GM21447 (cell line): Measurements from ENCODE around the gene LOXHD1.

Experiments
- ATAC-seq: cut with Tn5 transposase; IDR thresholded peaks from one replicate; pipeline ENCODE4 v1.9.1; 2021; ENCODE audit not compliant: unreplicated experiment

LOXHD1 gene

DNA sequence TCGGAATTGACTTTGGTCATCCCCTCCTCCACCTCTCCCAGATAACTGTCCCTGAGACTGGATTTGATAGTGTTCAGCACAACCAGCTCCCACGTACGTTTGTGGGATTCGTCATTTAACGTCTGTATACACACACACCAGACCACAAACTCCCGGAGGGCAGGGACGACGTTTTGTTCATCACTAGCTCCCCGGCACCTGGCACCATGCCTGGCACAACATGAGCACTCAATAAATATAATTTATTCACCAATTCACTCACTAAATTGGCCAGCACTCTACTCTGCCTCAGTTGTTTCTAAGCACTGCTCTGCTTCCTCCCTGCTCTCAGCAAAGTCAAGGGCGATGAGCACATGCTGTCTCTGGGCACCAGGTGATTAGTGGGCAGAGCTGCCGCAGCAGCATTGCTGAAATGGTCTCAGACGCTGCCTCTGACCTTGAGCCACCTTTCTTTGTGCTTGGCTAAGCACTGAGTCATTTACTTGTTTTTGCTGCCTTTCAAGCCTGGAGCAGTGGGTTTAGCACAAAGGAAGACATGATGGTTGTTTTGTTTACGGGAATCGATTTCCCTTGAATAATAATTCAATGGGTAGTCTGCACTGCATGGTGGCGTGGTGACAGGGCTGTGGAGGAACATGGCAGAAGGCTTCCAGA lies 19.3 kb upstream of the LOXHD1 start:
- ATAC-seq = no peak

DNA sequence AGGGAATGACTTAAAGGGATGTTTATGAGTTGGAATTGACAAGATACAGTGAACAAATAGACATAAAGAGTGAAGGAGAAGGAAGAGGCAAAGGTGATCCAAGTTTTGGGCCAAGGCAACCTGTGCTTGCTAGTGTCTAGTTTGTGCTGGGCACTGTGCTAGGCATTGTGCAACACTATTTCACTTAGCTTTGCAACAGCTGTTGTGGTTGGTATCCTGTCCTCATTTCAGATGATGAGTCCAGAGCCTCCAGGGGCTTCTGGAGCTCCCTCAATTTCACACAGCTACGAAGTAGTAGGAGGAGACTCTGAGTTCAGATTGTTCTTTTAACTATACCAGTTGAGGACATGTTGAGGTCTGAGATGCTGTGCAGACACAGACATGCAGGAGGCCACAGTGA lies 18.1 kb upstream of the LOXHD1 start:
- no peak for ATAC-seq

DNA sequence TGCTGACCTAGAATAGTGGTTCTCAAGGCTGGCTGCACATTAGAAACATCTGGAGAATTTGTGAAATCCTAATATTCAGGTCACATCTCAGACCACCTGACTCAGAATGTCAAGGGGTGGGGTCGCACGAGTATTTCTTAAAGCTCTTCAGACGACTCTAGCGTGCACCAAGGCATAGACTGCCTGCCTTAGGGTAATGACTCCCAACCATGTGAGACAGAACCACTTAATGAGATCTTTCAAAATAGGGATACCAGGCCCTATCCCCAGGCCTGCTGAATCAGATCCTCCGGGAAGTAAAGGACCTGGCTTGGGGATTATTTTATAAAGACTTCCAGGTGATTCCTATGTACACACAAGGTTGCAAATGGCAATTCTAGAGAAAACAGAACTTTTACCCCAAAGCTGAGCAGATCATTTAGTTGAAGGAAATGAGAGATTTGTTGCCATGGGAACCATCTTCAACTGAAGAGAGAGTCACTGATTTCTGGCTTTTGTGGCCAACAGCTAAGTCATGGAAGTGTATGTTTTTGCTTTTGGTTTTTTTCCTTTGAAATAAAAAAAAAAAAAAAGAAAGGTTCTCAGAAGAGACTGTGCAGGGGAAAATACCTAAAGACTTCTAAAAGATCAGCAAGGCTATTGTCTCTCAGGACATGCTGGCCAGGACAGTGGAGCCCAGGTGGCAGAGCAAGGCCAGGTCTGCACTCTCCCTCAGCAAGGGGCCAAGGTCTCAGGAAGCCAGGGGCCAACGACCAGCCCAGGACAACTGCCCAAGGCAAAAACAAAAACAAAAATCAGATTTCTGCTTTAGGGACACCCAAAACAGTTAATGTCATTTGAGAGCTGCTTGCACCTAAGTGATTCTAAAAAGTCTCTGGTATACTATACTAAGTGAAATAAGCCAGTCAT lies 15.3 kb upstream of the LOXHD1 start:
- no peak for ATAC-seq

DNA sequence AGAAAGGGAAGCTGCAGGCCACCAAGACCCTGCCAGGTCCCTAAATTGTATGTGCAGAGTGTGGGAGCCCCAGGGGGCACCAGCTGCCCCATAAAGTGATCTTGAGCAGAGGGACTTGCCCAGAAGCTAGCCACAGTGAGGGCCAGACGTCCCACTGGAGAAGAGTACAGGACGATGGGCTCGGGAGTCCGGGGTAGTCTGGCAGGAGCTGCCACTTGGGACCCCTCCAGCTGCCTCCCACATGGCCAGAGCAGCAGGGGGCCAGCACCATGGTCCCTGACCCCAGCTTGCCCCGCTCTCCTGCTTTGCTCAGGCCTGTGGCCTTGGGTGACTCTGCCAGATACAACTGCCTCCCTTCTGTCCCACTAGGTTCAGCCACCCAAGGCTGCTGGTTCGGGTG lies 11.7 kb upstream of the LOXHD1 start:
- no peak for ATAC-seq

DNA sequence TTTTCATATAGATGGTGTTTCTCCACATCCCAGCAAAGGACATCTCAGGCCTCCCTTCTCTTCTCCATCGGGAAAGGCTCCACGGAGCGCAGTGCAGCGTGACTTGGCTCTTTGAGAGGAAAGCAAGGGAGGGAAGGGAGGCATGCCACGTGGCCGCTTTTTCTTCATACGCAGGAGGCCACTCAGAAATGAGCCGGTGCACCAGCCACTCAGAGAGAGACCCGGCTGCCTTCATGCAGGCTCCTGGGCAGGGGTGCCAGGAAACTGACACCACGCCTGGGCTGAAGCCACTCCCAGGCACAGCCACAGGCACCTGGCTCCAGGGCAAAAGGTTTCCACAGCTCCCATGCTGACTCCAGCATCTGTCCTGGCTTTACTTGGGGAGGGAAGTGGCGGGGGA lies 11.1 kb upstream of the LOXHD1 start:
- no peak for ATAC-seq

DNA sequence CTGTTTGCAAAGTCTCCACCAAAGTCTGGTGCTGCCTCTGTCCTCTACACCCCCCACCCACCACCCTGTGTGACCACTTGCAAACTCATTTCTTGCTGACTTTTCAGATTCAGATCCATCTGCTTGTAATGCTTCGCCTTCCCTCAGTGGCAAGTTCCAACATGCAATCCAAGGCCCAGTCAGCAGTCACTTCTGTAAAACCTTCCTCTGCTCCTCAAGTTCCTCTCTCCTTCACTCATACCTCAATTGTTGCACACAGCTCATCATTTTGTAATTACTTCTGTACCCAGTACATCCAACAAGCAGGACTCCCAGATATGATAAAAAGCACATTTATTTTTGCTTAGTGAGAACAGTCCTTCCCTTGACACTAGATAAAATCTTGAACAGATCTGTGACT lies 6.5 kb upstream of the LOXHD1 start:
- no peak for ATAC-seq

DNA sequence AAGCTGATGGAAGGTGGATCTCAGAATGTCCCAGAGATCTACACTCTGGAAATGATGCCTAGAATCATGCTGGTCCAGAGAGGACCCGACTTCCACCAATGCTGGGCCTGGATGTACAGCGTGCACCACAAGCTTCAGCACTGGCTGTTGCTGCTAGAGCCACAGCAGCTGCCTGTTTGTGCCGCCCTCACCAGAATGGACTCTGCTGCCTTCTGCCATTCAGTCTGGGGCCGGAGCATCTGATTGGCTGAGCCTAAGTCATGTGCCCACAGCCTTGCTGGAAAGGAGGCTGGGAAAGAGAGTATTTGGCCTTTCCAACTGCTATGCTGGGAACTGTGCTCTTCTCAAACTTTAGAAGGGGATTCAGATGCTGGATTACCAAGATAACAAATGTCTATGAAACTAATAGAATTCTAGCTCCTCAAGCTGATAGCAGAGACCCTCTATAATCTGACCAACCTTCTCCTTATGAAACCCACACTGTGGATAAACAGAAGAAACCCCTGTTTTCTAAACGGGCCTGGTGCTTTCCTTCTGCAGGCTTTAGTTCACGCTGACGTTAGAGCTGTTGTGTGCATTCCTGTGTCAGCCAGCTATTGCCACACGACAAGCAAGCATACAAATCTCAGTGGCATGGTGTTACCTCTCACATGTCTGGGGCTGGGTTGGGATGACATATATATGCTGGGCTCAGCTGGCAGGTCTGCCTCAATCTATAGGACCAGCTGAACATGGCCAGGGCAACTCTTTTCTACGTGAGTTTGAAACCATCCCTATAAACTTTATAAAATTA lies 4.1 kb upstream of the LOXHD1 start:
- ATAC-seq = no peak

DNA sequence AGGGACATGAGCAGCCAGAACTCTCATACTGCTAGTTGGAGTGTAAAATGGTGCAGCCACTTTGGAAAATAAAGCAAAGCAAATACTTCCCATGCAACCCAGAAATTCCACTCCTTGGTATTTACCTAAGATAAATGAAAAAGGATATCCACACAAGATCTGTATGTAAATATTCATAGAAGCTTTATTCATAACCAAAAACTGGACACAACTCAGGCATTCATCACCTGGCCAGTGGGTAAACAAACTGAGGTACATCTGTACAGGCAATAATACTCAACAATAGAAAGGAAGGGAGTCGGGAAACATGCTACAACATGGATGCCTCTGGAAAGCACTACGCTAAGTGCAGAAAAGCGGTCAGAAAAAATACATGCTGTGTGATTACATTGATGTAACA lies 2.5 kb upstream of the LOXHD1 start:
- no peak for ATAC-seq

DNA sequence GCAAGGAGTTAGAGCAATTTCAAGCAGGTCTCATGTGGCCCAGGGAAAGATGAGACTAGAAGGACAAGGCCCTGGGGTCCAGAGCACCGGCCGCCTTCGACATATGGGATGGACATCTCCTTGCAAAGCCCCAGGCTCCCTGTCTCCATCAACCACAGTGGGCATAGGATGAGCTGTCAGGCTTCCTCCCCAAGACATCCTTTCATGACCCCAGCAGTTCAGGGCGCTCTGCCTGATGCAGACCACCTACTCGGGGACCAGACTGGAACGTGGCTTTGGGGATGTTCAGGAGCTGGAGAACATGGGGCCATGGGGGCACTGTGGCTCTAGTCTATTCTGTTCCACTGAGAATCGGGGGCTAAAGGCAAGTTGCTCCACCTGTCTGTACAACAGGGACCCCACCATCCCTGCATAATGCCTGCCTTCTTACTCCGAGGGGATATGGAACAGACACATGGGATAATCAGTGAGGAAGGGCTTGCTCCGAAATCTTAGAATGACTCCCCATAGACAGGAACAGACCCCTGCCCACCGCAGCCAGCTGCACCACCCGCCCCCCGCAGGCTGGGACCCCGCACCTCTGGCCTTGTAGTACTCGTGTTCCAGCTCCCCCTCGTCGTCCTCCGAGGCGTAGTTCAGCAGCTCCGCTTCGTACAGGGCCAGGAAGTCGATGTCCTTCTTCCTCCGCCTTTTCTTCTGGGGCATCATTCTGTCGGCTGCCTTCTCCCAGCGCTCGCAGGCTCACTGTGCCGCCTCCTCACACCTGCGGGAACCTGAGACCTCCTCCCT lies 500 bp downstream of the LOXHD1 start:
- ATAC-seq = no peak

DNA sequence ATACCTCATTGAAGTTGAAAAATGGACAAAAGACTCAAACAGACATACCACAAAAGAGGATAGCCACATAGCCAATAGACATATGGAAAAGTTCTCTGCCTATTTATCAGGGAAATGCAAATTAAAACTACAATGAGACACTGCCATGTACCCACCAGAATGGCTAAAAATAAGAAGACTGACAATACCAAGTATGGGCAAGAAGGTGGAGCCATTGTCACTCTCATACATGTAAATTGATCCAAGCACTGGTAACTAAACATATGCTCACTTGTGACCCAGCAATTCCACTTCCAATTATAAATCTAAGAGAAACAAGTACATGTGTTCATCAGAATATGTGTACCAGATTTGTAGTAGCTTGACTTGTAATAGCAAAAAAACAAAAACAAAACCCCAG lies 4.6 kb downstream of the LOXHD1 start:
- ATAC-seq = no peak

DNA sequence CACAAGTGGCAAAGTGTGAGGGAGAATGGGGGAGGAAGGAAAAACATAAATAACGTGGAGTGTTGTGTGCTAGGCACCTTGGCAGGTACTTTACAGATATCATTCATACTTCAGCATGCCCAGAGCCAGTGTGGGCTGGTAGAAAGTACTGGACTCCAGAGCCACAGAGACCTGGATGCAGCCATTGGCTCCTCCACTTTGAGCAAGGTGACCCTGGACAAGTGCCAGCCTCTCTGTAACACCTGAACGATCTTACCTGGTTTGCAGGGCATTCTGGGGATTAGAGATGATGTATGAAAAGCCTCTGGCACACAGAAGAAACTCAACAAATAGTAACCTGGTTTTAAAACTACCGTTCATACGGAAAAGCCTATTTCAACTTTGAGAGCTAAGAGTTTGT lies 6.3 kb downstream of the LOXHD1 start:
- no peak for ATAC-seq

DNA sequence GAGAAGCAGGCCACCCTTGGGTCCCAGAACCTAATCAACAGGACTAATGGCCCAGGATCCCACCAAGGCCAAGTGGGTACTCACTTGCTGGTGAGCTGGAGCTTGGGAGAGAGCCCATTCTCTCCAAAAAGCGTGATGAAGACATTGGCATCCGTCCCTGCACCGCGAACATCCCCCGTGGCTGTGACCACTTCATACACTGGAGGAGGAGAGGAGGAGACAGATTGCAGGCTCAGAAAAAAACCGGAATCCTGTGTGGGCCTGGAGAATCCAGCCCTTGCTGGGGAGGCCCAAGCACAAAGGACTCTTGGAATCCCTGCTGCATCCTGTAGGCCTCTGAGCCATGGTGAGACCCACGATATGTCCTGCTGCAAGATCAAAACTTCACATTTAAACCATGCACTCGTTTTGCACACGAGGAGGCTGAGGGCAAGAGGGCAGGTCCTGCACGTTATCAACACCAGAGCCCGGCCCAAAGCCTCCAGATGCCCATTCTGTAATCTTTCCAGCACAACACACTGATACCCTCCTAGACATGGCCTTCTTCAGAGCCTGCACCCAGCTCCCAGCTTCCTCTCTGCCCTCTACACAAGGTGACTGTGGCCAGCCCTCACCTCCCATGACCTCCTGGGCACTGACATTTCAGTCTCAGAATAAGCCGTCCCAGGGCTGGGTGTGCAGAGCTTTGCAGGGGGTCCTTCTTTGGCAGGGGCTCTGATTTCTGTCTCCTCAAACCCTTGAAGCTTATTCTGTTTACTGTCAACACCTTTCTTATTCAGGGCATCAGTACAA lies 7.8 kb downstream of the LOXHD1 start:
- ATAC-seq = no peak

DNA sequence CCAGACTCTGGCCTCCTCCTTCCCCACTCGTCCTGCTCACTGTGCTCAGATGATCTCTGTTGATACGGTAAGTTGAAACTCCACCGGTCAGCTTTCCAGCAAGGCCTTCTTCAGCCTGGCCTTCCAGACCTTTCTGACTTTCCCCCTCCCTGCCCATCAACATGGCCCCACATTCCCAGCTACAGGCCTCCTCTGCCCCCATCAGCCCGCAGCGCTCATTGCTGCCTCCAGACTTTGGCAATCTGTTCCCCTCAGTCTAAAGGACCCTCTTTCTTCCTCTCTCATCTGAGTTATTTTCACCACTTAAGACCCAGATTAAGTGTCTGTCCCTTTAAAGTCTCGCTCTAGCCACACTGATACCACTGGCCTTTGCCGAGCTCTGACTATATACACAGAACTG lies 10.6 kb downstream of the LOXHD1 start:
- ATAC-seq = no peak

DNA sequence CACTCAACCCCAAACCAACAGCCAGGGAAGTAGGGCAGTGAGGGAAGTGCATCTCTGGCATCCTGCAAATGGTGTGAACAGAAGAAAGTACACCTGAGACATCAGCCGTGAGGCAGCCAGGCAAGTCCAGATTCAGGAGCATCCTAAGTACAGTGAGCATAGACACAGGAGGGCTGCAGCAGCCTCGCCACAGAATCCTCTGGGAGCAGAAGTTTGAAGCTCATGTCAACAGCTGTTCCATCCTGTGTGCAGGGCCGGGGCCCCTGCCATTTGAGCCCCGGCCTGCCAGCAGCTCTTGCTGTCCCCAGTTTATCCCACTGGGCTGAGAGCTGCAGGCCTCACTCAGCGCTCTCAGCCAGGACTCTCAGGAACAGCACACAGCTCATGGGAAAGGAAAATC lies 14.5 kb downstream of the LOXHD1 start:
- no peak for ATAC-seq

DNA sequence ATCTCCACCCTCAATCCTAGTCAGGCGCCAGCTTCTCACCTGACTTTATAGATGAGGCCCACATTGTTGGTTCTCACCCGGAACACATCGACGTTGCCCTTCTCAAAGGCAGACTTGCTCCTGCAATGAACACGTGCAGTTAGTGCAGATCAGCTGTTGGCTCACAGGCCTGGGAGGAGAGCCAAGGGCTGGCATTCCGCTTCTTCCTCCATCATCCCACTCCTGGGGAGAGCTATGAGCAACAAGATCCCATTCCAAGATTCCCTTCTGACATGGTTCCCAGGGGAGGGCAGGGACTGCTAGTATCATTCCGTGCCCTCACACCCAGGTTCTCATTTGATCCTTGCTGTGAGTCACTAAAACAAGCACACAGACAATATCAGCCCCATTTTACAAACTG lies 15.1 kb downstream of the LOXHD1 start:
- ATAC-seq = no peak

DNA sequence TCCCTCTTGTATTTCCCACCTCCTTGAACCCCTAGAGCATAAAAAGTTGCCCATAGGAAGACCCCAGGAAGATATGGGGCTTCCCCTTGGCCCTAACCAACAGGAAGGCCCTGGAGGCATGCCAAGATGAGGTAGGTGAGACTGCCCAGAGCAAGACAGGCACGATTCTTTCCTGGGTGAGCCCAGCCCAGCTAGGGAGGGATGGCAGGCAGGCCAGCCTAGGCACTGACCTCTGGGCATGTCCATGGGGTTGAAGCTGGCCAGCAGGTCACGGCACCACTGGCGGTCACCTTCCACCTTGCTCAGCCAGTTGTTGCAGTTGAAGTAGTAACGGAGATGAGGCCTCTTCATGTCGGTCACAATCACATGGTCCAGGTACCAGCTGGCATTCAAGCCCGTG lies 17.6 kb downstream of the LOXHD1 start:
- ATAC-seq = no peak

DNA sequence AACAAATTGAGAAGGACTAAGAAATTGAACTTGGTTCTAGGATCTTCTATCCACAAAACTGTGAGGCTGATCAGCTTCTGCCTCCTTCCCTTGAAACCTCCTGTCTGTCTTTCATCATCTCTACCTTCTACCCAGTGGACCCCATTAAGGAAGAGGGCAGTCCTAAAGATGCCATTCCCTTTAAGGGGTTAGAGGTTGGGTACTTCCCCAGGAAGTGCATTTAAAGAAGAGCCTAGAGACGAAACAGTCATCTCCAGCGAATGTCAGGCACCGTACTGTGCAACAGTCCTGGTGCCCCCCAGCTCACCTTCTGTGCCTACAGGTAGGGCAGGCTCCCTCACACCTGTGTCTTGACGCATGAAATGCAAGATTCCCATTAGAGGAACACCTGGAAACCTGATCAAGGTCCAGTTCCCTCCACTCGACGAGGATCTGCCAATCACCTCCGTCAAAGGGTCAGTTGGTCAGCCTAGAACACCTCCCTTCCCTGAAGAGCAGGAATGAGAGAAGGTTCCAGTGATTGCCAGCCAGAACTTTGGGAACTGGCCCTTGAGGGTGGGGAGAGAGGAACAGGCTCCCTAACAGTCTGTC lies 20.9 kb downstream of the LOXHD1 start:
- no peak for ATAC-seq

DNA sequence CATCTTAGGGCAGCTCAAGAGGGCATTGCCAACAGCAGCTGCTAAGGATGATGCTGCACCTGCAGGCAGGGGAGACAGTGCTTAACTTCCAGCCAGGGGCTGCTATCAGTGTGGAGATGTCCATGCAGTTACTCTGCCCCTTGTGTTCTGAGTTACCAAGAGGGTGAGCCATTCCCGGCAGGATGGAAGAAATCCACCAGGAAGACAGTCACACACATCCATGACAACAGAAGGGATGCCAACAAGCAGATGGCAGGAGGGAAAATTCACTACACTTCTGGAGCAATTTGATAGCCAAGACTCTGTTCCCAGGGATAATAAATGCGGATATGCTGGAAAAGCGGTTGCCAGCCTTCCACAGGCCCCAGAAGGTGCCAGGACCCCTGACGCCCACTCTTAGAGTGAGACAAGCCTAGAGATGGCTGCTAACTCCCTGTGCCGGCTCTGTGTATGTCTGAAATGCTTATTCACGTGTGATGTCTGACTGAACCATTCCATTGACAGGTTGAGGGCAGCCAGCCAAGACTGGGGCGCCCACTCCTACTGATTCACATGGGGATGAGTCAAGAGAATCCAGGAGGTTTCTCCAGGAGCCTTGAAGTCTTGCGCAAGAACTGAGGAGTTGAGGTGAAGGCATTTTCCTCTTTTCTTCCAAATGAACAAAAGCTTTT lies 24.5 kb downstream of the LOXHD1 start:
- no peak for ATAC-seq

DNA sequence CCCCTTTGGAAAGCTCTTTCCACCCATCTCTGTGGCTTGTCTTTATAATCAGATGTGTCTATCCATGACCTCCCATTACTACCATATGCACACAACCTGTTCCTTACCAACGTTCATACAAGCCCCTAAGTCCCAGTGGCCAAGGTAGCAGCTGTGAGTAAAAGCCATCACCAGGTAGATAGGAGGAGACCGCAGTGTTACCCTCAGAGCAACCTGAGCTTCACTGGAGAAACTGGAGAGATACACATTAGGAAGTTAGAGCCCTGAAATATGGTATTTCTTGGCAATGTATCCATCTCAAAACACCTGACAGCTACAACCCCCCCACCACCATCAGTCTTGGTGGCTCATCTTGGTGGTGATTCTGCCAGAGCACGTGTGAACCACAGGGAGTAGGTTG lies 26.0 kb downstream of the LOXHD1 start:
- no peak for ATAC-seq
